NOMO-1 (cell line): ENCODE data around the gene PRKCI.
"Not testable (repeated sequence)": the region's sequence is repeated elsewhere in the genome, so short reads cannot be mapped to it uniquely, and the experiment has no call there.

Source experiments
- DNase-seq, 2 experiments: peaks; one replicate each; lab custom pipeline; 2025; ENCODE audit not compliant: unreplicated experiment in 2 of 2; lab: John Stamatoyannopoulos, UW

Gene PRKCI

DNA sequence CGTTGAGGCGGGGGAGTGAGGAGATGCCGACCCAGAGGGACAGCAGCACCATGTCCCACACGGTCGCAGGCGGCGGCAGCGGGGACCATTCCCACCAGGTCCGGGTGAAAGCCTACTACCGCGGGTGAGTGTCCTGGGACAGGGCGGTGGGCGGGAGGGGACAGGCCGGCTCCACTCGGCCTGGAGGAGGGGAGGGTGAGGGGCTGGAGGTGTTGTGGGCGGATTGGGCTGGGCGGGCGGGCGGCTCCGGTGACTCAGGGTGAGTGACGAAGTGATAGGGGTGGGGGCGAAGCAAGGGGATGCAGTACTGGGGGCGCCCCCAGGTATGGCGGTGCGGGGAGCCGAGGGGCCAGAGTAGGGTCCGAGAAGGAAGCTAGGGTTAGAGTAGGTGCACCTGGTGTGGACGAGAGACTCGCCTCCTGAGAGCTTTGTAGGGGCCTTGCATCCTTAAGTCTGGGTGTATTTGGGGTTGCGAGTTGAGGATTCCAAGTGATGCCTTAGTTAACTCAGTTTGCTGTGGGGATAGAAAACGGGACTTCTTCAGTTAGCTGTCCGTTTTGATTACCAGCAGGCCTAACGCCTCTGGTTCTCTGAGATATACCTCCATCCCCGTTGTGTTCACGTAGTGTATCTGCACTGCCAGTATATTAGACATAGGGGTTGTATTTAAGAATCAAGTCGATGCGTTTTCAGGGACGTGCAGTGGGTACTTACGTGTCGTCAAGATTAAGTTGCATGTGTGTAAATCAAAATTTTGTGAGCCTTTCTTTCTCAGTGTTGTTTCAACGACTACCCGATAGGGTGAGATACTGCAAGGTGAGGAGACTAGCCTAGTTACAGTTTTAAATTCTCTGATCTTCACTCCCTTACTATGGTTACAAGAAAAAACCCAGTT lies 670 bp downstream of the PRKCI start:
- peak in 1 of 2 experiments; percentile 54 for DNase-seq

GRCh38 chr3:170225166-170225565 lies 2.9 kb downstream of the PRKCI start:
- no peak for DNase-seq

DNA sequence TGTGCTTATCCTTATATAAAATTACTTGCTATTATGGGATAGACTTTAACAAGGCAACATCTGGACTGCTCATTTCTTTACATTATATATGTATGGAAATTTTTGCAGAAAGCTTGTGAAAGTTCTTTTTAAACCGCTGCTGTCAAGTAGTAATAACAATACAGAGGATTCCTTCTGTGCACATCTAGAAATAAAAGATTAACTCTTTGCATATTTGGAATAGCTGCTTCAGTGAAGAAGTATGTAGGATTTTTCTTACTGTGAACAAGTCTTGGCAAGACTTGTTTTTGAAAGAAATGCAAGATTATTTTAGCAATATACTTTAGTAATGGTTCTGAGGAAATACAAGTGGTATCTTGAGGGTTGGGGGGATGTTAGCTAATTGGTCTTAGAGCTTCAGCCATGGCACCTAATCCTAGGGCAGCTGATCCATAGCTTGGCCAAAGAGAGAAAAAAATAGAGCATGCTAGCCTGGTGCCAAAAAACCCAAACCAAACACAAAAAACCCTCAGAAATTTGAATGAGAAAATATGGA lies 4.3 kb downstream of the PRKCI start:
- DNase-seq: no peak

GRCh38 chr3:170228093-170228766 lies 6.0 kb downstream of the PRKCI start:
- DNase-seq: no peak

DNA sequence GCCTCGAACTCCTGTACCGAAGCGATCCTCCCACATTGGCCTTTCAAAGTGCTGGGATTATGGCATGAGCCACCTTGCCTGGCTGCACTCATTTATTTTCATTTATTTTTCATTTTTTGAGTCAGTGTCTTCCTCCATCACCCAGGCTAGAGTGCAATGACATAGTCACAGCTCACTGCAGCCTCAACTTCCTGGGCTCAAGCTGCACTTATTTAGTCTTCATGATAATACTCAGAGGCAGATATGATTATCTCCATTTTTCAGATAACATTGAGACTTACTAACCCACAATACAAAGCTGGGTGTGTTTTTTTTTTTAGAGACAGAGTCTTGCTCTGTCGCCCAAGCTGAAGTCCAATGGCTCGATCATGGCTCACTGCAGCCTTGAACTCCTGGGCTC lies 10.0 kb downstream of the PRKCI start:
- DNase-seq: no peak

- no peak for DNase-seq
These were observed 11.3 kb downstream of the PRKCI start for GRCh38 chr3:170233530-170233929.

DNA sequence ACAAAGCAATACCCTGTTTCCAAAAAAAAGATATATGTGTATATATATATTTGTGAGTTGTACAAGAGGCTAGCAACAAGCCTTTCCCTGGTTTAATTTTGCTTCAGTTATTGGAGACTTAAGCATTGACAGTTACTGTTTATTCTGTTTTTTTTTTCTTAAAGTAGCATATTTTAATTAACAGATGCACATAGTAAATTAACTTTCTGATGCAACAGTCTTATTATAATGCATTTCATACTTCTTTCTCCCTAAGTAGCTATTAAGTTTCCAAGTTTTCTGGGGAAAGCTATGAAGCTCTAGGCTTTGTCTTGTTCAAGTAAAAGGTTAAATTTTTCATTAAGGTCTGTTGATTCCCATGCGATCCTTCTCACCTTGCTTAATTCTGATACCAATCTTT lies 17.9 kb downstream of the PRKCI start:
- no peak for DNase-seq

- no peak for DNase-seq
These were observed 18.4 kb downstream of the PRKCI start for GRCh38 chr3:170240671-170241070.

DNA sequence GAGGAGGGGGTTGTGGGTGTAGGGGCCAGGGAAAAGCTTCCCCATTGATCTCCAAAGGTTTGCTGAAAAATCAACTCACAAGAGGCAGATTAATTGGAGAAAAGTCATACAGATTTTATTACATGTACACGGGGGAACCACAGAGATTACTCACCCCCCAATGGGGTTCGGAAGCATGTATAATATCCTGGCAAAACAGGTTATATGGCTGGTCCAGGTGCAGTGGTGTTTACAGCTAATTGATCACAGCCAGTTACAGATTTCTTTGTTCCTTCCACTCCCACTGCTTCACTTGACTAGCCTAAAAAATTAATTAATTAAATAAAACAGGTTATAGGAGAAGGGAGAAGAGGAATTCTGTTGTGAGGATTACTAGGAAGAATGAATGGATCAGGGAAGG lies 22.4 kb downstream of the PRKCI start:
- no peak for DNase-seq

DNA sequence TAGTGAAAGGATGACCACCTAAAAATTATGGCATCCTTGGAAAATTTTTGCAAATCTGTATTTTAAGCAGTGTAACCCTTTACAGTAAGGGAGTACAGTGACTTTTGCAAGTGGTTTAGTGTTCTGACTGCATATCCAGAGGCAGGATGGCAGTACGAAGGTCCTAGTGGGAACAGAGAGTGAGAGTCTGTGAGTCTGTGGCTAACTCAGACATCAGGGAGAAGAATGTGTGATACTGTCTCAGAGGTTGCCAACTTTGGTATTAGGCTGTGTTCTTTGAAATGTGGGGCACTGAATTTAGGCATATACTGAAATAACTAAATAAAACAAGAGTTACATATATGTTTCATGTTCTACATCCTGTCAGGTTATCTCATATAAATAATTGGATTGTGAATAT lies 25.7 kb downstream of the PRKCI start:
- DNase-seq: no peak

DNA sequence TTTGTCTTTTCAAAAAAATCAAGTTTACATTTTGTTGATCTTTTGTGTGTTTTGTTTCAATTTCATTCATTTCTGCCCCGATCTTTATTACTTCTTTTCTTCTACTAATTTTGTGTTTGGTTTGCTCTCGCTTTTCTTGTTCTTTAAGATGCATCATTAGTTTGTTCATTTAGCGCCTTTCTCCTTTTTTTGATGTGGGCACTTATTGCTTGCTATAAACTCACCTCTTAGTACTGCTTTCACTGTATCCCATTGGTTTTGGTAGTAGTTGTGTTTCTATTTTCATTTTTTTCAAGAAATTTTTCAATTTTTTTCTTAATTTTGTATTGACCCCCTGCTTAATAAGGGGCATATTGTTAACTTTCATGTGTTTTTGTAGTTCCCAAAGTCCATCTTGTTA lies 34.4 kb downstream of the PRKCI start:
- no peak for DNase-seq

DNA sequence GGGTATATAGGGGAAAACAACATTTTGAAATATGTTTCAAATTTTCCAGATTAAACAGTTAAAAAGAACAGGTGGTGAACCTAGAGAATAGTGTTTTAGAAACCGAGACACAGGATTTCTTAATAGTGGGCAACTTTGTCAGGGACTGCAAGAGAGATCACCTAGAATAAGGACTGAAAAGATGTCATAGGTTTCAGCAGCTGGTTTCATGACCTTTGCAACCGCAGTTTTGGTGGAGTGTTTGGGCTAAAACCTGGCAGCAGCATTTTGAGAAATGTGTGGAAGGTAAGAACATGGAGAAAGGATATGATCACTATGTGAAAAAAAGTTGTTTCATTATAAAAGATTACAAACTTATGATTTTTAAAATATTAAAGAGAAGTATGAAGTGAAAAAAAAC lies 34.9 kb downstream of the PRKCI start:
- DNase-seq: no peak

DNA sequence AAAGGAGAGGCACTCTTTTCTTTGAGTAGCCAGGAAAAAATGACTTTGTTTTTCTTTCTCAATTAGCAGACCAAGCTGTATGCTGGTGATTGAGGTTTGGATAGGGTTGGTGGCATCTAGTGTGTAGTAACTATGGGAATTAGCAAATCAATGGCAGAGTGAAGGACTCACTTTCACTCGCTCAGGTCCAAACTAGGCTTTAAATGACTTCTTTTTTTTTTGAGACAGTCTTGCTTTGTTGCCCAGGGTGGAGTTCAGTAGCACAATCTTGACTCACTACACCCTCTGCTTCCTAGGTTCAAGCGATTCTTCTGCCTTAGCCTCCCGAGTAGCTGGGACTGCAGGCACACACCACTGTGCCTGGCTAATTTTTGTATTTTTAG lies 35.9 kb downstream of the PRKCI start:
- DNase-seq: no peak

DNA sequence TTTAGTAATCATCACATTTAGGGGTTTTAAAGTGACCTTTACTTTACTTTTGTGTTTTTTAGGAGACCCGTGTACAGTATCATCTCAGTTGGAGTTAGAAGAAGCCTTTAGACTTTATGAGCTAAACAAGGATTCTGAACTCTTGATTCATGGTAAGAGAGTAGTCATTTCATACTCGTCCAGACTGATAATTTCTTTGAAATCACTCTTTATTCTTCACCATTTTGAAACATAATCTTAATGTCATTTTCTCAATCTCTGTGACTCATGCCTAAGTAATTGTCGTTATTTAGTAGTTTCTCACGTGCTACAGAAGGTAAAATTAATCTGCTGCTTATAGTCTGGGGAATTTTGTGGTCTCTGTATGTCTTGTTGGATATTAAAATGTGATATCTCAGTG lies 37.7 kb downstream of the PRKCI start:
- DNase-seq: no peak

DNA sequence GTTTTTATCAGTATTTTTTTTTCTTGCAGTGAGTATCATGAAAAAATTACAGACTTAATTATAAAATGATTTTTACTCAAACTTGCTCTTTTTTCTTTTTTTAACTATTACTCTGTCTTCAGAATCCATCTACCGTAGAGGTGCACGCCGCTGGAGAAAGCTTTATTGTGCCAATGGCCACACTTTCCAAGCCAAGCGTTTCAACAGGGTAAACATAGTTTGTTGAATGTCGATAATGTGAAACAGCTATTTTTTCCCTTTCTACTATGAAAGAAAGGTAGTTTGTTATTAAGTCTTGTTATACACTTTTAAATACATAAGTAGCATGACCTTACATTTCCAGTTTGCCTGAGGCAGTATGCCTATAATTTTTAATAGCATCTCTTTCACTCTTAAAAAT lies 45.6 kb downstream of the PRKCI start:
- DNase-seq: no peak

- DNase-seq: not testable (repeated sequence)
These were observed 47.5 kb downstream of the PRKCI start for GRCh38 chr3:170269673-170270254.

DNA sequence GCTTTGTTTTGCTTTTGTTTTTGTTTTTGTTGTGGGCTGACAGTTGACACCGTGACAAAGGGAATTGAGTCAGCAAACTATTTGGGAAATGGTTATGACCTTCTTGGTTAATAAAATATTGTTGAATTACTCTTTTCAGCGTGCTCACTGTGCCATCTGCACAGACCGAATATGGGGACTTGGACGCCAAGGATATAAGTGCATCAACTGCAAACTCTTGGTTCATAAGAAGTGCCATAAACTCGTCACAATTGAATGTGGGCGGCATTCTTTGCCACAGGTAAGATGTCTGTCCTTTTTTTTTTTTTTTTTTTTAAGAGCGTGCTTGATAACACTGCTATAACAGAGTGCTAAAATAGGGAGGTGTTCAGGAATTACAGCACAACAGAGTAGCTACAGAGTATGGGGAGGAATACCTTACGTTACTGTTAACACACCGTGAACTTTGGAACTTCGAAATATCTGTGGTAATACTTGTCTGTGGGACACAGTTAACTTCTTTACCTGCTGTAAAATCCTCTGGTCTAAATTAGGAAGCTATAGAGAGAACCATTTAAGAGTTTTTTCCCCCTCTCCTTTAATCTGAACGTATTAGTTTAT lies 48.2 kb downstream of the PRKCI start:
- DNase-seq: no peak

DNA sequence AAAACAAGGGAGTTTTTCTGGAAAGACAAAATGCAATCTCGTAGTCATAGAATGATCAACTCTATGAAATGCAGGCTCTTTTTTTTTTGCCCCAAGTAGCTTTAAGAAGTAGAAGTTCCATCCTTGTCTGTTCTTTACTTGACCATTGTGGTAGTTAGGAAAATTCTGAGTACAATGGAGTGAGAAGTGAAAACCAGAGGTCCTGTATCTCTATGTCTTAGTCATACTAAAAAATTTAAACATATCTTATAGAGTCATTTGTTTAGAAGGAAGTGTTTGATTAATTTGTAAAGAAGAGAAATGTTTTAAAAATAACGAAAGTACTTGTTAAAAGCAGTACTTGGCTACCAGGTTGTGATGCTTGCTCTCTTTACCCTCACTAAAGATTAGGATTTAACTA lies 52.4 kb downstream of the PRKCI start:
- no peak for DNase-seq

DNA sequence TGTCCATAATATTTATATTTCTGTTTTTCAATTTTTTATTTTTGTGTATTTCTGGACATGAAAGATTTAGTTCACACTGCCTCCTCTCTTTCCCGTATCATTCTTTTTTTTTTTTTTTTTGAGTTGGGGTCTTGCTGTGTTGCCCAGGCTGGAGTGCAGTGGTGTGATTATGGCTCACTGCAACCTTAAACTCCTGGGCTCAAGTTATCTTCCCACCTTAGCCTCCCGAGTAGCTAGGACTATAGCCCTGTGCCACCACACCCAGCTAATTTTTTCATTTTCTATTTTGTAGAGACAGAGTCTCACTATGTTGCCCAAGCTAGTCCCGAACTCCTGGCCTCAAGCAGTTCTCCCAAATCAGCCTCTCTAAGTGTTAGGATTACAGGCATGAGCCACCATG lies 53.6 kb downstream of the PRKCI start:
- DNase-seq: no peak

DNA sequence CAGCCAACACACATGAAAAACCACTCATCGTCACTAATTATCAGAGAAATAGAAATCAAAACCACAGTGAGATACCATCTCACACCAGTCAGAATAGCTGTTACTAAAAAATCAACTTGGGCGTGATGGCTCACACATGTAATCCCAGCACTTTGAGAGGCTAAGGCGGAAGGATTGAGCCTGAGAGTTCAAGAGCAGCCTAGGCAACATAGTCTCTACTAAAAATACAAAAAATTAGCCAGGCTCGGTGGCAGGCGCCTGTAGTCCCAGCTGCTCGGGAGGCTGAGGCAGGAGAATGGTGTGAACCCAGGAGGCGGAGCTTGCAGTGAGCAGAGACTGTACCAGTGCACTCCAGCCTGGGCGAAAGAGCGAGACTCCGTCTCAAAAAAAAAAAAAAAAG lies 55.1 kb downstream of the PRKCI start:
- not testable (repeated sequence) for DNase-seq
